Hepatocyte (in vitro differentiated cells): ENCODE results near the gene AKR1B1. TPM values are rescaled to one million over a fixed set of nuclear protein-coding genes. Genes with fewer than 3 reads are reported as not detected.

Experiments
- DNase-seq: peaks from one replicate; pipeline ENCODE4 v3.0.0-alpha.2; 2016; ENCODE audit warnings: low spot score
- H2AFZ ChIP-seq: fragments of 200-600 bp; sonication (generic); 2 replicates; pipeline ENCODE4 v1.6.0; 2016; ENCODE audit warnings: antibody characterized with exemption, mild to moderate bottlenecking
- H3K27ac ChIP-seq: fragments of 200-600 bp; sonication (generic); 2 replicates; pipeline ENCODE4 v1.5.1; 2016; ENCODE audit warnings: mild to moderate bottlenecking
- H3K27me3 ChIP-seq: fragments of 200-600 bp; sonication (generic); 2 replicates; pipeline ENCODE4 v1.6.1; 2016
- H3K36me3 ChIP-seq: fragments of 200-600 bp; sonication (generic); replicated peaks from 2 replicates; pipeline ENCODE4 v1.5.1; 2016; ENCODE audit warnings: low read depth; ENCODE audit not compliant: insufficient read depth
- H3K4me1 ChIP-seq: fragments of 200-600 bp; sonication (generic); 2 replicates; pipeline ENCODE4 v1.5.1; 2016; ENCODE audit warnings: mild to moderate bottlenecking, moderate library complexity; ENCODE audit not compliant: insufficient read depth
- H3K4me2 ChIP-seq: fragments of 200-600 bp; sonication (generic); 2 replicates; pipeline ENCODE4 v1.6.0; 2016
- H3K4me3 ChIP-seq: fragments of 200-600 bp; sonication (generic); 2 replicates; pipeline ENCODE4 v1.5.1; 2016; ENCODE audit warnings: mild to moderate bottlenecking
- H3K79me2 ChIP-seq: fragments of 200-600 bp; sonication (generic); 2 replicates; pipeline ENCODE4 v1.6.0; 2017; ENCODE audit warnings: mild to moderate bottlenecking
- H3K9me2 ChIP-seq: fragments of 200-600 bp; sonication (generic); replicated peaks from 2 replicates; pipeline ENCODE4 v1.6.0; 2017; ENCODE audit warnings: mild to moderate bottlenecking; ENCODE audit not compliant: insufficient read depth
- H3K9me3 ChIP-seq: fragments of 200-600 bp; sonication (generic); 2 replicates; pipeline ENCODE4 v1.5.1; 2016; ENCODE audit warnings: low read depth, mild to moderate bottlenecking
- H4K20me1 ChIP-seq: fragments of 200-600 bp; sonication (generic); 2 replicates; pipeline ENCODE4 v1.6.0; 2016; ENCODE audit warnings: mild to moderate bottlenecking; ENCODE audit not compliant: insufficient read depth, poor library complexity, severe bottlenecking
- CTCF ChIP-seq: fragments of 200-600 bp; sonication (generic); IDR thresholded peaks from 2 replicates; pipeline ENCODE4 v1.5.1; 2016; ENCODE audit warnings: antibody characterized with exemption, mild to moderate bottlenecking; ENCODE audit not compliant: poor library complexity
- EZH2 ChIP-seq: fragments of 200-600 bp; sonication (generic); IDR thresholded peaks from 2 replicates; pipeline ENCODE4 v1.6.1; 2016; ENCODE audit warnings: antibody characterized with exemption, mild to moderate bottlenecking, borderline replicate concordance
- EZH2phosphoT487 ChIP-seq: fragments of 200-600 bp; sonication (generic); IDR thresholded peaks from one replicate; pipeline ENCODE4 v1.6.1; 2018; ENCODE audit warnings: antibody characterized with exemption, mild to moderate bottlenecking, low read depth, moderate library complexity; ENCODE audit not compliant: unreplicated experiment, severe bottlenecking
- WGBS: methylation state at CpG from one replicate; pipeline ENCODE4 v1.1.6; 2016; ENCODE audit warnings: low lambda C conversion rate; ENCODE audit errors: missing lambda C conversion rate; 5-methylcytosine and 5-hydroxymethylcytosine counted together
- polyA plus RNA-seq: library from polyadenylated mRNA; unstranded; fragments of >200 nt; fragmentation: Nextera tagmentation; extraction: Ambion mirVana; gene quantifications from 2 replicates; pipeline ENCODE4 v1.2.1, GENCODE V29; 2016
- total RNA-seq: library from RNA; depleted of rRNA; stranded (reverse); fragments of >200 nt; gene quantifications from 2 replicates; pipeline ENCODE4 v1.2.3, GENCODE V29; 2014

AKR1B1 gene
- total and polyA plus RNA-seq, 2 experiments from 2014 or later = 129 to 342 TPM

GRCh38 chr7:134502463-134503371 is 43.8 kb upstream of the AKR1B1 start:
- H3K27ac ChIP-seq = no peak overlapping the region
- H3K36me3 ChIP-seq = no peaks in the 10 kb centered on the region
- H4K20me1 ChIP-seq = no peaks in the 10 kb centered on the region
- H2AFZ ChIP-seq = no peak overlapping the region
- no peak for DNase-seq
- no peaks in the 10 kb centered on the region for H3K27me3 ChIP-seq
- WGBS = 81% methylated on average over 3 of the region's 3 CpGs
- H3K9me3 ChIP-seq = no peaks in the 10 kb centered on the region
- H3K4me2 ChIP-seq = no peak overlapping the region
- H3K4me3 ChIP-seq = no peak overlapping the region
- no peaks in the 10 kb centered on the region for H3K4me1 ChIP-seq
- no peaks in the 10 kb centered on the region for H3K79me2 ChIP-seq
- TF ChIP-seq CTCF = no peak
- TF ChIP-seq EZH2phosphoT487 = no peak
- TF ChIP-seq EZH2 = no peak
- H3K9me2 ChIP-seq = no peaks in the 10 kb centered on the region

GRCh38 chr7:134500982-134501381 is 42.1 kb upstream of the AKR1B1 start:
- Histone ChIP-seq H3K4me3 (no peak overlapping the region), H3K79me2 (no peaks in the 10 kb centered on the region), H3K9me2 (no peaks in the 10 kb centered on the region), H3K4me1 (no peaks in the 10 kb centered on the region), H3K36me3 (no peaks in the 10 kb centered on the region), H2AFZ (no peak overlapping the region), H3K9me3 (no peaks in the 10 kb centered on the region), H3K27me3 (no peaks in the 10 kb centered on the region), H3K4me2 (no peak overlapping the region), H4K20me1 (no peaks in the 10 kb centered on the region), H3K27ac (no peak overlapping the region)
- 81% methylated on average over 5 of the region's 5 CpGs for WGBS
- TF ChIP-seq EZH2phosphoT487 (no peak), EZH2 (no peak), CTCF (no peak)
- no peak for DNase-seq

GRCh38 chr7:134500406-134500805 is 41.5 kb upstream of the AKR1B1 start:
- no peaks in the 10 kb centered on the region for H3K36me3 ChIP-seq
- TF ChIP-seq EZH2phosphoT487 (no peak), CTCF (no peak), EZH2 (no peak)
- no peaks in the 10 kb centered on the region for H4K20me1 ChIP-seq
- no peaks in the 10 kb centered on the region for H3K27me3 ChIP-seq
- no peaks in the 10 kb centered on the region for H3K9me2 ChIP-seq
- H3K4me3 ChIP-seq = no peak overlapping the region
- 93% methylated on average over 2 of the region's 2 CpGs for WGBS
- no peak overlapping the region for H3K4me2 ChIP-seq
- no peak overlapping the region for H3K27ac ChIP-seq
- DNase-seq = no peak
- H2AFZ ChIP-seq = no peak overlapping the region
- H3K9me3 ChIP-seq = no peaks in the 10 kb centered on the region
- no peaks in the 10 kb centered on the region for H3K79me2 ChIP-seq
- H3K4me1 ChIP-seq = no peaks in the 10 kb centered on the region
